Measurements from ENCODE around the gene NEIL3.

NEIL3 gene

GRCh38 chr4:177323416-177323815, 13.7 kb downstream of the NEIL3 start:
- H3K36me3 ChIP-seq (ENCODE audit: insufficient read depth, low read length): peaks cover 63% of the 10 kb centered on the region
- TF ChIP-seq POLR2AphosphoS5 (IDR thresholded peaks at IDR 0.05; ENCODE audit: borderline replicate concordance, low read depth, low read length) (no peak), FOXP2 (optimal IDR thresholded peaks at IDR 0.05; ENCODE audit: control extremely low read depth, extremely low read length, insufficient read depth) (no peak), EZH2 (IDR thresholded peaks at IDR 0.05) (no peak)
- no peak overlapping the region for H3K4me3 ChIP-seq
- no peaks in the 10 kb centered on the region for H3K9me3 ChIP-seq (ENCODE audit: low read depth, low read length)
- DNase-seq (ENCODE audit: low read depth, low spot score): no peak
- H3K27ac ChIP-seq: no peak overlapping the region
- no peak overlapping the region for H3K9ac ChIP-seq (ENCODE audit: insufficient read length)

GRCh38 chr4:177332119-177332518, 22.4 kb downstream of the NEIL3 start:
- H3K4me3 ChIP-seq: no peak overlapping the region
- H3K9me3 ChIP-seq (ENCODE audit: low read depth, low read length): peaks cover 3% of the 10 kb centered on the region
- H3K9ac ChIP-seq (ENCODE audit: insufficient read length): no peak overlapping the region
- H3K36me3 ChIP-seq (ENCODE audit: insufficient read depth, low read length): peaks cover 65% of the 10 kb centered on the region
- TF ChIP-seq POLR2AphosphoS5 (IDR thresholded peaks at IDR 0.05; ENCODE audit: borderline replicate concordance, low read depth, low read length) (no peak), FOXP2 (optimal IDR thresholded peaks at IDR 0.05; ENCODE audit: control extremely low read depth, extremely low read length, insufficient read depth) (no peak), EZH2 (IDR thresholded peaks at IDR 0.05) (no peak)
- H3K27ac ChIP-seq: no peak overlapping the region
- DNase-seq (ENCODE audit: low read depth, low spot score): no peak

DNA sequence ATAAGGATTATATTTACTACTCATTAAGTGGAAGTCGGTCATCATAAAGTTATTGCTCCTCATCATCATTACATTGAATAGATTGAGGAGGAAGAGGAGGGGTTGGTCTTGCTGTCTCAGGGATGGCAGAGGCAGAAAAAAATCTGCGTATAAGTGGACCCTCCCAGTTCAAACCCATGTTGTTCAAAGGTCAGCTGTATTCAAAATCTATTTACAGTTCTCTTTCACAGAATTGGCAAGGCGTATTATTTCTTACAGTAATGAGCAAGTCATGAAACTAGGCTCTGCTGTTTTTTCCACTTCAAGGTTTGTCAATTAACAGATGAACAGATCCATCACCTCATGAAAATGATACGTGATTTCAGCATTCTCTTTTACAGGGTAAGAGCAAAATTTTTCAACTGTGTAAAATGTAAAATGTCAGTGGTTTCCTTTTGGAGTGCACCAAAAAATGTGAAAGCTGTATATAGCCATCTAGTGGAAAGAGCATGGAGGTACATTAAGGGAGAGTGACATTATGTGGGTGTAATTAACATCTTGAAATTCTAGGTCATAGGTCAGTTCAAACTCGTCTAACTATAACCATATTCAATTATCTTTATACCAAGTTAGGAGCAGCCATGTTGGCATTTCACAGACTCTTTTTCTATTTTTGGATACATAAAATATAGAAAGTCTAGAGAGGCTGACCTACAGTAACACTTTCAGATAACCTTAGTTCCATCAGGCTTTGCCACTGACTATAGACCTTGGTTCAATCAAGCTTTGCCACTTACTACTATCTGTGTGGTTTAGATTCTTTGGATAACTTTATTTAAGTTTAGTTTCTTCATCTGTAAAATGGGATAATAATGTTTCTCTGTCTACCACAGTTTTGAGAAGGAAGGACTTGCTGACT, 30.1 kb downstream of the NEIL3 start:
- DNase-seq (ENCODE audit: low read depth, low spot score): no peak
- TF ChIP-seq FOXP2 (optimal IDR thresholded peaks at IDR 0.05; ENCODE audit: control extremely low read depth, extremely low read length, insufficient read depth): no peak
- TF ChIP-seq POLR2AphosphoS5 (IDR thresholded peaks at IDR 0.05; ENCODE audit: borderline replicate concordance, low read depth, low read length): no peak
- TF ChIP-seq EZH2 (IDR thresholded peaks at IDR 0.05): no peak
- H3K36me3 ChIP-seq (ENCODE audit: insufficient read depth, low read length): peaks cover 53% of the 10 kb centered on the region

GRCh38 chr4:177348348-177348747, 38.7 kb downstream of the NEIL3 start:
- Histone ChIP-seq H3K9me3 (ENCODE audit: low read depth, low read length) (no peaks in the 10 kb centered on the region), H3K9ac (ENCODE audit: insufficient read length) (no peak overlapping the region), H3K27ac (no peak overlapping the region), H3K4me3 (no peak overlapping the region), H3K36me3 (ENCODE audit: insufficient read depth, low read length) (peaks cover 63% of the 10 kb centered on the region)
- no peak for TF ChIP-seq POLR2AphosphoS5 (IDR thresholded peaks at IDR 0.05; ENCODE audit: borderline replicate concordance, low read depth, low read length)
- no peak for TF ChIP-seq EZH2 (IDR thresholded peaks at IDR 0.05)
- TF ChIP-seq FOXP2 (optimal IDR thresholded peaks at IDR 0.05; ENCODE audit: control extremely low read depth, extremely low read length, insufficient read depth): no peak
- DNase-seq (ENCODE audit: low read depth, low spot score): no peak

More for the DNA sequence above, 30.1 kb downstream of the NEIL3 start:
- no peak overlapping the region for H3K4me3 ChIP-seq
- no peak overlapping the region for H3K9ac ChIP-seq (ENCODE audit: insufficient read length)
- H3K9me3 ChIP-seq (ENCODE audit: low read depth, low read length): no peaks in the 10 kb centered on the region
- H3K27ac ChIP-seq: no peak overlapping the region

GRCh38 chr4:177349191-177349590, 39.5 kb downstream of the NEIL3 start:
- Histone ChIP-seq H3K4me3 (no peak overlapping the region), H3K27ac (no peak overlapping the region), H3K36me3 (ENCODE audit: insufficient read depth, low read length) (peaks cover 69% of the 10 kb centered on the region), H3K9ac (ENCODE audit: insufficient read length) (no peak overlapping the region), H3K9me3 (ENCODE audit: low read depth, low read length) (no peaks in the 10 kb centered on the region)
- DNase-seq (ENCODE audit: low read depth, low spot score): no peak
- TF ChIP-seq POLR2AphosphoS5 (IDR thresholded peaks at IDR 0.05; ENCODE audit: borderline replicate concordance, low read depth, low read length) (no peak), EZH2 (IDR thresholded peaks at IDR 0.05) (no peak), FOXP2 (optimal IDR thresholded peaks at IDR 0.05; ENCODE audit: control extremely low read depth, extremely low read length, insufficient read depth) (no peak)

DNA sequence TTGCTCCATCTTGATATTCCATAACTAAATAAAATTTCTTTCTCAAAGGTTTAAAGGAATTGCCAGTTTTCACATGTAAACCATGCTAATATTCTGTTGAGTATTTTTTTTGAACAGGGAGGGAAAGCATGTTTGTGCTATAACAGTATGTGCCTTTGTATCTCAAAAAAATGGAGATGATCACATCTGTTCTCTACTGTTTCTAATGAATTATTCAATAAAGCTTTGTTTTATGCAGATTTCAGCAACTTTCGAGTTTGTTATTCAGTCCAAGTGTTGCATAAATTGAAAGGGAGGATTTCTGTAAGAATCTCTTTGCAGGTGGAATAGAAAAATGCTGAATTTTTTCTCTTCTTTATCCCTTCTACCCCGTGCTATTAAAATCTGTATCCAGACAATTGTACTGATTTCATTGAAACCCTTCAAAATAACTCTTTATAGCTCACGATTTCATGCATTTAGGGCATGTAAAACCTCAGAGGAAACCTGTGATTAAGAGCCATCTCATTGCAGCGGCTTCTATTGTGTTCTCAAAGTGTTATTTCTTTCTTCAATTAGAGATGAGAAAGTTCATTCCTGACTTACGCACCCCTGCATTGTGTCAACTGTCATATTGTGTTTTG, 42.1 kb downstream of the NEIL3 start:
- Histone ChIP-seq H3K36me3 (ENCODE audit: insufficient read depth, low read length) (peaks cover 57% of the 10 kb centered on the region), H3K4me3 (peak overlapping the region; percentile 8; the same call in 1 of the 2 replicates), H3K9ac (ENCODE audit: insufficient read length) (peak overlapping the region; percentile 9), H3K27ac (peak overlapping the region; percentile 85), H3K9me3 (ENCODE audit: low read depth, low read length) (no peaks in the 10 kb centered on the region)
- peak; percentile 26 for DNase-seq (ENCODE audit: low read depth, low spot score)
- no peak for TF ChIP-seq POLR2AphosphoS5 (IDR thresholded peaks at IDR 0.05; ENCODE audit: borderline replicate concordance, low read depth, low read length)
- TF ChIP-seq EZH2 (IDR thresholded peaks at IDR 0.05): no peak
- no peak for TF ChIP-seq FOXP2 (optimal IDR thresholded peaks at IDR 0.05; ENCODE audit: control extremely low read depth, extremely low read length, insufficient read depth)

- H3K9me3 ChIP-seq (ENCODE audit: low read depth, low read length): no peaks in the 10 kb centered on the region
- H3K27ac ChIP-seq: no peak overlapping the region
- TF ChIP-seq POLR2AphosphoS5 (IDR thresholded peaks at IDR 0.05; ENCODE audit: borderline replicate concordance, low read depth, low read length) (no peak), FOXP2 (optimal IDR thresholded peaks at IDR 0.05; ENCODE audit: control extremely low read depth, extremely low read length, insufficient read depth) (no peak), EZH2 (IDR thresholded peaks at IDR 0.05) (no peak)
- no peak for DNase-seq (ENCODE audit: low read depth, low spot score)
- peaks cover 65% of the 10 kb centered on the region for H3K36me3 ChIP-seq (ENCODE audit: insufficient read depth, low read length)
- no peak overlapping the region for H3K9ac ChIP-seq (ENCODE audit: insufficient read length)
- no peak overlapping the region for H3K4me3 ChIP-seq
Measured at GRCh38 chr4:177356206-177356605, 46.5 kb downstream of the NEIL3 start.

DNA sequence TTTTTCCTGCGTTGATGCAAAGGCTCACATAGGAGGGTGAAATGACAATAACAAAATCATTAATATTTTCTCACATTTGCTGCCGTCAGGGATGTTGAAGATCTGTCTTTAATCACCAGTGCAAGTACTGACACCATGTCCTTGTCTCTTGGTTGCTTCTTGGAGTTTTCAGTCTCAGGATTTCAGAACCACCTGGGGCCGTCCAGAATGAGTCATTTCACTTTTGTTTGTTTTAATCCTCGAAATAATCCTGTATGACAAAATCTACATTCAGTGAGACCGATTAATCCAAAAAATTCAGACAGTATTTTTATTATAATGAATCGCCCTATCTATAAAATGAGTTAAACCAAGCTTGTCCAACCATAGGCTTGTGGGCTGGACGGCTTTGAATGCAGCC, 47.2 kb downstream of the NEIL3 start:
- Histone ChIP-seq H3K4me3 (no peak overlapping the region), H3K36me3 (ENCODE audit: insufficient read depth, low read length) (peaks cover 65% of the 10 kb centered on the region)

More for the DNA sequence above, 47.2 kb downstream of the NEIL3 start:
- Histone ChIP-seq H3K9ac (ENCODE audit: insufficient read length) (no peak overlapping the region), H3K9me3 (ENCODE audit: low read depth, low read length) (no peaks in the 10 kb centered on the region), H3K27ac (no peak overlapping the region)
- no peak for DNase-seq (ENCODE audit: low read depth, low spot score)
- no peak for TF ChIP-seq EZH2 (IDR thresholded peaks at IDR 0.05)
- no peak for TF ChIP-seq POLR2AphosphoS5 (IDR thresholded peaks at IDR 0.05; ENCODE audit: borderline replicate concordance, low read depth, low read length)
- no peak for TF ChIP-seq FOXP2 (optimal IDR thresholded peaks at IDR 0.05; ENCODE audit: control extremely low read depth, extremely low read length, insufficient read depth)

Data from SK-N-MC (cell line).